Liver (tissue), 3 donors: ENCODE data around the gene PPM1M.

ENCODE experiments used
- ATF3 ChIP-seq: IDR thresholded peaks from 2 replicates; pipeline ENCODE4 v1.6.1; 2016; ENCODE audit warnings: antibody characterized with exemption
- GABPA ChIP-seq, 2 donors: IDR thresholded peaks in 1 of 2; conservative IDR thresholded peaks in 1 of 2; 2 replicates each; pipeline ENCODE4 v1.6.1; 2016; ENCODE audit warnings: antibody characterized with exemption in 2 of 2, mild to moderate bottlenecking in 1 of 2, moderate library complexity in 1 of 2
- JUND ChIP-seq, 2 donors: IDR thresholded peaks; 2 replicates each; pipeline ENCODE4 v1.6.1; 2016; ENCODE audit warnings: antibody characterized with exemption in 2 of 2
- NR2F2 ChIP-seq: IDR thresholded peaks from 2 replicates; pipeline ENCODE4 v1.6.1; 2016; ENCODE audit warnings: antibody characterized with exemption
- RAD21 ChIP-seq, 2 donors: IDR thresholded peaks; 2 replicates each; pipeline ENCODE4 v1.6.1; 2016; ENCODE audit warnings: antibody characterized with exemption in 2 of 2, mild to moderate bottlenecking in 2 of 2
- REST ChIP-seq: IDR thresholded peaks from 2 replicates; pipeline ENCODE4 v1.6.1; 2016; ENCODE audit warnings: antibody characterized with exemption, mild to moderate bottlenecking
- SP1 ChIP-seq: IDR thresholded peaks from 2 replicates; pipeline ENCODE4 v1.6.1; 2018; ENCODE audit warnings: antibody characterized with exemption, mild to moderate bottlenecking
- TAF1 ChIP-seq: conservative IDR thresholded peaks from 2 replicates; pipeline ENCODE4 v1.6.1; 2016; ENCODE audit warnings: antibody characterized with exemption, mild to moderate bottlenecking
- YY1 ChIP-seq: IDR thresholded peaks from 2 replicates; pipeline ENCODE4 v1.6.1; 2016; ENCODE audit warnings: antibody characterized with exemption, mild to moderate bottlenecking
- TF ChIP-seq, protein P1 (sequence below): fragments of 150-350 bp; IDR thresholded peaks from 2 replicates; pipeline ENCODE4 v1.5.1; 2017; ENCODE audit warnings: improper control_type of control experiment, low read depth, low read length; ENCODE audit not compliant: missing input control
- TF ChIP-seq, protein P2 (sequence below): IDR thresholded peaks from 2 replicates; pipeline ENCODE4 v1.6.1; 2016; ENCODE audit warnings: antibody characterized with exemption
- donor health status: healthy.
- donor health status: healthy.

- TF ChIP-seq, protein P1, sequence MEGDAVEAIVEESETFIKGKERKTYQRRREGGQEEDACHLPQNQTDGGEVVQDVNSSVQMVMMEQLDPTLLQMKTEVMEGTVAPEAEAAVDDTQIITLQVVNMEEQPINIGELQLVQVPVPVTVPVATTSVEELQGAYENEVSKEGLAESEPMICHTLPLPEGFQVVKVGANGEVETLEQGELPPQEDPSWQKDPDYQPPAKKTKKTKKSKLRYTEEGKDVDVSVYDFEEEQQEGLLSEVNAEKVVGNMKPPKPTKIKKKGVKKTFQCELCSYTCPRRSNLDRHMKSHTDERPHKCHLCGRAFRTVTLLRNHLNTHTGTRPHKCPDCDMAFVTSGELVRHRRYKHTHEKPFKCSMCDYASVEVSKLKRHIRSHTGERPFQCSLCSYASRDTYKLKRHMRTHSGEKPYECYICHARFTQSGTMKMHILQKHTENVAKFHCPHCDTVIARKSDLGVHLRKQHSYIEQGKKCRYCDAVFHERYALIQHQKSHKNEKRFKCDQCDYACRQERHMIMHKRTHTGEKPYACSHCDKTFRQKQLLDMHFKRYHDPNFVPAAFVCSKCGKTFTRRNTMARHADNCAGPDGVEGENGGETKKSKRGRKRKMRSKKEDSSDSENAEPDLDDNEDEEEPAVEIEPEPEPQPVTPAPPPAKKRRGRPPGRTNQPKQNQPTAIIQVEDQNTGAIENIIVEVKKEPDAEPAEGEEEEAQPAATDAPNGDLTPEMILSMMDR: peak; percentile 14
- TF ChIP-seq TAF1 (peak; percentile 13), YY1 (no peak), SP1 (no peak), NR2F2 (no peak), RAD21 (IDR thresholded peaks at IDR 0.05) (no peak), ATF3 (no peak), GABPA (IDR thresholded peaks at IDR 0.05 in 1 of 2, conservative IDR thresholded peaks at IDR 0.05 in 1 of 2) (no peak), JUND (IDR thresholded peaks at IDR 0.05) (no peak), REST (no peak)
- TF ChIP-seq, protein P2, sequence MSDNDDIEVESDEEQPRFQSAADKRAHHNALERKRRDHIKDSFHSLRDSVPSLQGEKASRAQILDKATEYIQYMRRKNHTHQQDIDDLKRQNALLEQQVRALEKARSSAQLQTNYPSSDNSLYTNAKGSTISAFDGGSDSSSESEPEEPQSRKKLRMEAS: no peak
Measured at GRCh38 chr3:52277972-52278509, 32.5 kb downstream of the PPM1M start.
